COR-L47 (cell line): ENCODE measurements around the gene ATG14.
"Not testable (repeated sequence)": the region's sequence is repeated elsewhere in the genome, so short reads cannot be mapped to it uniquely, and the experiment has no call there.

Source experiments
- DNase-seq: peaks from one replicate; lab custom pipeline; 2025; lab: John Stamatoyannopoulos, UW

Gene ATG14

DNA sequence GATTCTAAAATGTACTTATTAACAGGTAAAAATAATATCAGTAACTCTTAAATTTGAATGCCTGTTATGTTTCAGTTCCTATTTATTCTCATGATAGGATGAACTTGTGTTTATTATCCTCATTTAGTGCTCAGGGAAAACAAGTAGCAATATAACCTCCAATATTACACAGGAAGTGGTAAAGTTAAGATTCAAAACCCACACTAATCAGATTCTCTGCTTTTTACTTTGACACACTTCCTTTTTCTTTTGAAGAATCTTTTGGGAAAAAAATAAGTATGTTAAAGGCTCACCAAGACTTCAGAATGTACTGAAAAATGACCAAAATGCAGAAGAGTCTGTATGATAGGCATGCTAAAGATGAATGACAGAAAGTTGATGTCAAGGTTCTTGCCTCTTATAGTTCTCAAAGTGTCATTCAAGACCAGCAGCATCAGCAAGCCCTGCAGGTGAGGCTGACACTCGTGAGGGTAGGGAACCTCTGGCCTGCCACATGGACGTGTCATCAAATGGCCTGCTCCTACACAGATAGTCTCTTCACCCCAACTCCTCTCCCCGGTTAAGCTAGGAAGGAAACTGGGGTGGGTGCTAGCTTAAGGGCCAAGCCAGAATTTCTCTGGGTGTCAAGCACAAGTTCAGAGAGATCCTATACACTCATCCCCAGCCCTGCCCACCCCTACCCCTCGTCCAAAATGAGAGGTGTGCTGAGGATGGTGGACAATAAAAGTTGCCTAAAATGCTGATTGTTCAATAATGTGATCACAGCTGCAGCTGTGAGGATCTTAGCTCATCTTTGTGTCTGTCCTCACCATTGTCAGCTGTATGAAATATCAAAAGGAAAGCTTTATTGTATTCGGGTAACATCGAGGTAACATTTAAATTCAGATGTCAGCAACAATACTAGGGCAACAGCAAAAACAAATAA lies 22.5 kb upstream of the ATG14 start:
- DNase-seq = no peak

DNA sequence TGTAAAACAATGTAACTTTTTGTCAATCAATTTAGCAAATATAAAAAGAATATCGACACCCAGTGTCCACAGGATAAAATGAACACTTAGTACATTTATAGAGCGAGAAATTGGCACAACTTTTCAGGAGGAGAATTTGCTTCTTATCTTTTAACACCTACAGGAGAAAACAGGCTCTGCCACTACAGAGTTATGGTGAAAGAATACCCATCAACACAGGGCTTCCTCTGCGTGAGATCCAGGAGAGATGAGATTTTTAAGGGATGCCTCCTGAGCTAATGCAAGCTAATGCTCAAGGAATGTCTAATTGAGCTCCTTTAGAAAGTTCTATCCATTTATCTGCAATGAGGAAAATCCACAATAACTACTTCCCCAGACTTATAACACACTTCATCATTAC lies 21.0 kb upstream of the ATG14 start:
- DNase-seq = no peak

DNA sequence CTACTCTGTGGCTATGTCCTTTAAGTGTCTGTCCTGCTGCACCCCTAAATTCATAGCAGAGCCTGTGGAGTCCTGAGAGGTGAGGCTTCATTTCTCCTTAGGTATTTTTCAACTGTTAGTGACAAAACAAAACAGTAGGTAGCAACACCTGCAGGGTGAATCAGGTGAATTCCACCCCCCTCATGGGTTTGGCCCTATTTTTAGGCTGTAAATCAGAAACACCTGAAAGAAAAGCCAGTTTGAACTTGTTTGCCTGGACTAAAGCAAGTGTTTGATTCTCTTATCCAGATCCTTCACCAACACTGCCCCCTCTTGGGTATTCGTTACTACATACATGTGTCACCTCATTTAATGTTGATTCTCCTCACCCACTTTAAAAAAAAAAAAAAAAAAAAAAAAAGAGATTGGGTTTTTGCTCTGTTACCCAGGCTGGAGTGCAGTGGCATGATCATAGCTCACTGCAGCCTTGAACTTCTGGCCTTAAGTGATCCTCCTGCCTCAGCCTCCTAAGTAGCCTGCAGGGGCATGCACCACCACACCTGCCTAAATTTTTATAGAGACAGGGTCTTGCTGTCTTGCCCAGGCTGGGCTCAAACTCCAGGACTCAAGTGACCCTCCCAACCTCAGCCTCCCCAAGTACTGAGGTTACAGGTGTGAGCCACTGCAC lies 18.5 kb upstream of the ATG14 start:
- peak; percentile 63 for DNase-seq

DNA sequence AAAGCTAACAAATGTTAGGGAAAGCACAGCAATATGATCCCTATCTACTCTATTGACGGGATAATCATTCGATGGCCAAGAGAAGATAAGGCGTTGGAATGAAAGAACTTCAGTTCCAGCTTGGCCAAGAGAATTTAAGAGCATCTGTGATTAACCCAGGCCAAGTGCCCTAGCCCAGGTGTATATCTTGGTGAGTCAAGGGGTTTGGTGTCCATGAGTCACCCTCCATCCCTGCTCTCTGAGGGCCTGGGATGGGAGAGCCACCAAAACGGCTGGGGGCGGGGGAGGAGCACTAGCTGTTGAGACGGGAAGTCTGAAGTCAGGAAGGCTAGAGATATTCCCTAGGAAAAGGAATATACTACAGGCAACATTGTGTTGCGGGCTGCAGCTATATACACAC lies 15.8 kb upstream of the ATG14 start:
- DNase-seq = no peak

DNA sequence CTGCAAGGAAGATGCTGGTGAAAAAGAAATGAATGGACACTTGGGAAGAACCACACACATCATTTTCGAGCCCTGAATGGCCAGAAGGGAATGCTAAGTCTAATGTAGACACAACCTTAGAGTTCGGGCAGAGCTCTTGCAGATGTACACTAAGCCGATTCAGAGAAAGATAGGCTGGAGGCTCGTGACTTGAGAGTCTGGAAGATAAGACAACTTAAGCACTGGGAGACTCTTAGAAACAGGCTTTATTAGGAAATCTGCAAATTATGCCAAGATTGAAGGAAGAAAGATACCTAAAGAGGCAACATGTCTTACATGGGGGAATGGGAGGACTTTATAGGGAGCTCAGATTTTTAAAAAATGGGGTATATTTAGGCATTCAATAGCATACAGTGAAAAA lies 15.3 kb upstream of the ATG14 start:
- no peak for DNase-seq

DNA sequence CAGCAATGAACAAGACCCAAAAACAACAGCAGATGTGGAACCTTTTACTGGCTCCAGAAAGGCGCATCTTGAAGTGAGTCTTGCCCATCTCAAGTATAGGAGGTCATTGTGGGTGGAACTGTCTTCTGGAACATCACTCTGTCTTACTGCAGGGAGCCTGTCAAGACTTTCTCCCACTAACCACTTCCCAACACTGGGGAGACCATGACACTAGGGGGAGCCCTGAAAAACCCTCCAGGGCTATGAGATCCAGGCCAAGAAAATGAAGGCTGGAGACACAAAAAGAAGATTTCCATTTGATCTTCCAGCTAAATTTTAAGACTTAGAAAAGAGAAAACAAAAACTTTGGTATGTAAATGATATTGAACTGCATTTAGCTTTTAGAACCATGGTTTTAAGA lies 13.5 kb upstream of the ATG14 start:
- no peak for DNase-seq

DNA sequence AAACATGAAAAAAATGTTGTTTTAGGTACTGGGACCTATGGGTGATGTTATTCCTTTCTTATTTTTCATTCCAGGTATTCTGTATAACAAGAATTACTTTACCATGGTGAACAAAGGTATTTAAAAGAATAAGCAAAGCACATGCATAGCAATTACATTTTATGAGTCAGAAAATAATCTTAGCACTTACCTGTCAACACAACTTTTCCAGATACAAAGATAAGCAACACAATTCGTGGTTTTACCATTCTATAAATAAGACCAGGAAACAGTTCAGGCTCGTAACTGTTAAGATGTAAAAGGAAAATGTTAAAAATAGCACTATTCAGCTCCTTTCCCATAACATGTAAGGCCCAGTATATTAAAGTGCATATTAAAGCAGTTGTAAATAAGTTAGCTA lies 12.3 kb upstream of the ATG14 start:
- no peak for DNase-seq

DNA sequence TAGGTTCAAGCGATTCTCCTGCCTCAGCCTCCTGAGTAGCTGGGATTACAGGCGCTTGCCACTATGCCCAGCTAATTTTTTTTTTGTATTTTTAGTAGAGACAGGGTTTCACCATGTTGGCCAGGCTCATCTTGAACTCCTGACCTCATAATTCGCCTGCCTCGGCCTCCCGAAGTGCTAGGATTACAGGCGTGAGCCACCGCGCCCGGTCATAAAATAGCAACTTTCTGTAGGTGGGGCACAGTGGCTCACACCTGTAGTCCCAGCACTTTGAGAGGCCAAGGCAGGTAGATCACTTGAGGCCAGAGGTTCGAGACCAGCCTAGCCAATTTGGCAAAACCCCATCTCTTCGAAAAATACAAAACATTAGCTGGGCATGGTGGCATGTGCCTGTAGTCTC lies 10.7 kb upstream of the ATG14 start:
- DNase-seq = not testable (repeated sequence)

DNA sequence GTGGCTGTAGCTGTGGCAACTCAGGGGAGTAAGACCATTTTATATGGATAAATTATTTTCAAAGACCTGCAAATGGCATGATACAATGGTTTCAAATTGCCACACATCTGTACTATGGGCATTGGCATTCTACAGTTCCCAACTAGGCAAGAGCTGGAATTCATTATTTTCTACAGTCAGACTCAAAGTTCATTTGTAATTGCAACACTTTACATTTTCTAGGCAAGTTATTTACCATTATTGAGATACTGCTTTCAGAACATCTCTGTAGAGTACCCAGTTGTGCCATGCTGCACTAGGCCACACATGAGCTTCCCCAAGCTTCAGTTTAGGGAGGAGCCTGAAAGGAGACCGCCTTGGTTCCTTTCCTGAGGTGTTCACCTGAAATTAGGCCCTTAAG lies 8.0 kb upstream of the ATG14 start:
- no peak for DNase-seq

DNA sequence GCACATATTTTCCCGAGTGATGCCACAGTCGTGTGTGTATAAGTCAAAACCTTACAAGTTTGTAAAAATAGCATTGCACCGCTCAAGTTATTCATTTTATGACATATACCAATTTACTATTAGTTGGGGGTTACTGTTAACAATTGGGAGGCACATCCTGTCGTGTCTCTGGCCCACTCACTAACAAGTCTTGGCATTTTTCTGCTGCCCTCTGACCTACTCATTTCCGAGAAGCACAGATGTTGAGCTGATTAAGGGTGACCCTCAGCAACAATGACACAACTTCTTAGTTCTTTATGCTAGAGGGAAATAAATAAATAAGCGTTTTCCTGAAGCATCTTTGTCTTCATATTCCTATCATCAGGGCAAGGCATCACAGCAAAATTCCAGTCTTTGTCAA lies 6.8 kb upstream of the ATG14 start:
- no peak for DNase-seq

DNA sequence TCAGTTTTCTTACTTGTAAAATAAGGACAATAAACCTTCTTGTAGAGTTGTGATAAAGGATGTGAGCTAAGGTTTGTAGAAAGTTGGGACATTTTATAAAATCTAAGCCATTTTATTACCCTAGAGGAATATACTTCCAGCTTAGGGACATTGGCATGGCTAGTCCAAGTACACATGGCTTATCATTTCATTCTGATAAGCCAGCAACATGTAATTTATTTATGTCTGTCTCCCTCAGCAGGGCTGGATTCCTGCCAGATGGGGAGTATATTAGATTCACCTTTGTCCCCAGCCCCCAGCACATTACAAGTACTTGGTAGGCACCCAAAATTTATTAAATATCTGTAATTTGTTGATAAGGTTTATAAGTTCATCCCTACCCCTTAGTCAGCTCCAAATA lies 6.3 kb upstream of the ATG14 start:
- DNase-seq = no peak

DNA sequence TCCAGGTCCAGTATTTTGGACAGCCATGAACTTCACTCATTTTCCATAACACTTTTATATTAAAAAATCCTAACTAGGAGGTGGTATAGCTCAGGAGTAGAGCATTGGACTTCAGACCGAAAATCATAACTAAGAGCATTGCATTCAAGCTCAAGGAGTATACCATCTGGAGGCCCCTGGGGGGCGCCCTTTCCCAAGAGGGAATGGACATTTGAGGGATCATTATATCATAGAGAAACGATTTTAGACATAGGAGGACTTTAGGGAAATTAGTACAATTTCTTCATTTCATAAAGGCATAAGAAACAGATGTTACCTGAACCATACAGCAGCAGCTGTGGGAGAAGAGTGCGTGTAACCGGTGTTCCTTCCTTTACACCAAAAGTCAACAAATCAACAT lies 5.2 kb upstream of the ATG14 start:
- DNase-seq = no peak

DNA sequence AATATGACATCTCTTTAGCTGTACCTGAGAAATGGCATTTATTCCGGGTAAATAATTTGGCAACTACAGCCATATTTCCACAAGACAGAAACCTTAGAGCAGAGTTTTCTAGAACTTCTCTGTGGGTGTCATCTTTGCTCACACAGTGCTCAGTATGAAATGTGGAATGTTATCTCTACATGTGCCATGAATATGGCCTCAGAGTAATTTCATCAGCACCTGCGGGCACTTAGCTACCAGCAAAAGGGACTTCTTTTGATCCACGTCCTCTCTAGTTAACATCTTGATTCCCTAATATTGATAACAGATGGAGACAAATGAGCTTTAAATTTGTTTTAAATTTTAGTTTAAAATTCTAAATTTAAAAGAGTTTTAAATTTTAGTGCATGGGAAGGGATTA lies 2.9 kb upstream of the ATG14 start:
- DNase-seq = no peak

DNA sequence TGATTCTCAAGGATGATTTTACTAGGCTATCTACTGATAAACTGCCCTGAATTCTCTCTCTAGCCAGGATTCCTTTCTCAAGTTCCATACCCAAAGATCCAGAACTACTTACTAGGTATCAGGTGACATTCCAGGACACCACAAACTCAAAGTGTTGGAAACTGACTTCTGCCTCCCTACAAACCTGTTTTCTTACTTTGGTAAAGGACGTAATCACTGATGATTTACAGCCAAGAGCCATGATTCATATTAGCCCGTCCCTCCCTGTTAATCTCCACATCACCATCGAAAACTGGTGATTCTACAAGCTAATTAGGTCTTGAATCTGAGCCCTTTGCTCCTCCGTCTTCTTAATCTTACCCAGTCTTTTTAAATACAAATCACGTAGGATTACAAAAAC lies 1.0 kb upstream of the ATG14 start:
- DNase-seq = no peak

DNA sequence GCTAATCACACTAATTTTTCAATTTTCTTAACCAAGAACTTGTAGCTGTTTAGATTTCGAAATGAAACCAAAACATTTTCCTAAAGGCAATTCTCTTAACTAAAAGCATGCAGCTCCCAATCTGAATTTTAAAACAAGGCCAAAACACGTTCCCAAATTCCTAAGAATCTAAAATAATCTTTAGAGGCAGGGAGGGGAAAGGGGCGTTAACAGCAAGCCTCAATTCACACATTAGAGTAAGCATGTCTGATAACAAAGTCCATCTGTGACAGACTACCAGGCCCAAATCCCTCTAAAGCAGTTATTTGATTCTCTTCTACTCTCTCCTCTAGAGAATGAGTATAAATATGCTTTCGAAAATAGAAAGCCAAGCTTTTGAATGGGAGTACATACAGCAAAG lies 754 bp downstream of the ATG14 start:
- no peak for DNase-seq

DNA sequence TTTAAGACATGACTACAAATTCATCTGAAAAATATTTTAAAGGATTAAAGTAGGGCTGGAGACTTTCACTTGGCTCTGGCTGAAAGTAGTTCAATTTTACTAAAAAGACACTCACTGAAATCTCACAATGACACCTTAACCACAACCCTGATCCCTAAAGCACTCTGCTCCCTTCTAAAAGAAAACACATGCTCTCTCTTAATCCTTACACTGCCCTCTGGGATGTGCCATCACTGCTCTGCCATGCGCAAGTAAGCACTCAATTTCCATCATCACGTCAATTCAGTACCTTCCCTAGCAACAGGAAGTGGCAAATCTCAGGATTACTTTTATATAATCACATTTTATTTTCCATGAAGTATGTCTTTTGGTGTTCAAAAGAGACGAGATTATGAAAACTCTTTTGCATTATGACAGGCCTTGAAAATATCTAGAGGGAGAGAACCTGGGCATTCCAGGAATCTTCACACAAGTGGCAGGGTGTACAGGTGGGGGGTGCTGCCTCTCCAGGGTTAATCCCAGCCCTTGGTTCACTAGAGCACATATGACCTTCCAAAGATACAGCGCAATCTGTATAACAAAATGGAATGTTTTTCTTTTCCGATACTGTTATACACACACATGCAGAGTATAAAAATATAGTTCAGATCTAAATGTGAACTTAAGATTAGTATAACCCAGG lies 7.3 kb downstream of the ATG14 start:
- no peak for DNase-seq

DNA sequence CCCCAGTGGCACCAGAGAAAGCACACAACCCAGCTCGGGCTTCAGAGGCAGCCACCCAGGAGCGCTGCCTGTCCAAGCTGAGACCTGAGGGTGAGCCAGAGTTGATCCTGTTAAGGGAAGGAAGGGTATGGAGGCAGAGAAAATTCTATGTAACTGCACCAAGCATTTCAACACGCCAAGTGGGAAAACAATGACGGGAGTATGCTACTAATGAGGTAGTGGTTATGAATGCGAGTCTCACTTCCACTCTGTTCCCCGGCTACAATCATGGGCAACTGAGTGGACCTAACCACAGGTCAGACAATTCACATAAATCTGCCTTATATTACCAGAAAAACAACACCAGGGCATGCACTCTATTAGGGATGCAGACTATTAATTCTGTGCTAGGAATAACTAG lies 9.9 kb downstream of the ATG14 start:
- DNase-seq = no peak

DNA sequence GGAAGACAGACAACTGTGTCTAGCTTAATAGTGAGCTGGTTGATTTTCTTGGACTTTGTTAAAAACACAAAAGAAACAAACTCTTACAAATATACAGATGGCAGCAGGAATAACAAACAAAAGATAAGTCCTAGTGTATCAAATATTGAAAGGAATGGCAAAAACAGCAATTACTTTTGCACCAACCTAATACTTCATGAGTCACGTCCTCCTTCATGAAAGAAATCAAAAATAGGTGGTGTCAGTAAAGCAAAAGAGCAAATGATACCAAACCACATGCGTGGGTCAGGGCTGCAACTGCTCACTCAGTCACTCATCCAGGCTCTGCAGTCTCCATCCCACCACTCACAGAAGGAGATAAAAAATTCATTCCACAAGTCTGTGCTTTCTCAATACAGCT lies 11.8 kb downstream of the ATG14 start:
- DNase-seq = no peak

DNA sequence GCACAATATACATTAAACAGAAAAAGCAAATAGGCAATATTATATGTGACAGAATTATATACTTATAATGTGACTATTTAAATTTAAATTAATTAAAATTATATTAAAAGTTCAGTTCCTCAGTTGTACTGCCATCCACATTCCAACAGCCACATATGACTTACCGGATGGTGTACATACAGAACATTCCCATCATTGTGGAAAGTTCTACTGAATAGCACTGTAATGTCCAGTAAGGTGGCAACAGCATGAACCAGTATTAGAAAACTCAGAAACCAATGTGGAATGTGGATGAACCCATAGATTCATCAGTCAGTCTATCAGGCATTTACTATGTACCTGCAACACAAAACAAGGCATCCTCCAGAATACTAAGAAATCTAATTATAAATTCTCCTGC lies 12.4 kb downstream of the ATG14 start:
- DNase-seq = no peak

DNA sequence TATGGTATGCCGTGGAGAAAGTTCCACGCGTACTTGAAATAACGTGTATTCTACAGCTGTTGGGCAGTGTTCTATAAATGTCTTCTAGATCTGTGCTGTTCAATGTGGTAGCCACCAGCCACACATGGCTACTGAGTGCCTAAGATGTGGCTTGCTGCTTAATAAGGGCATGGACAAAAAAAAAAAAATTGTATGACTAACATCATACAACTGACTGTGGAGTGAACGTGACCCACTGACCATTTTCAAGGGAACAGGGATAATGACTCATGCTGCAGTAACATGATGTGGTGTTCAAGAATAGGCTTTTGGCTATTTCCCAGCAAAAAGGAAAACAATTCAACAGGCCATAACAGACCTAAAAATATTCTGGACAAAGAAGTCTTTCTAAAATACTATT lies 13.0 kb downstream of the ATG14 start:
- no peak for DNase-seq

DNA sequence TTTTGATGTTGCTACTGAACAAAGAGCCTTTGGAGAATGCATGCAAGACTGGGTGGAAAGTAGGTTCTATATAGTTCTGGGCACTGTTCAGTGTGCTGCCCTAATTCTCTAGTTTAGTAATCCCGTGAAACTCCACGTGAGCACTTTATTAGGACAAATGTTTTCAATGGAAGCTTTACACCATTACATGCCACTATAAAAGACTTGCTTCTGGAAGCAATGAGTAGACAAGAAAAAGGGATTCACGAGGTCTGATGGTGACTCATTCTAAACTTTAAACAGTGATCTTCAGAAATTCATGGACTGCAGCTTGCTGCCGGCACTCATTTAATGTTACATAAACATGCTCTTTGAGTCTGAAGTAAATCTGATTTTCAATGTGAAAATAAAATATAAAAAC lies 22.3 kb downstream of the ATG14 start:
- DNase-seq = no peak

DNA sequence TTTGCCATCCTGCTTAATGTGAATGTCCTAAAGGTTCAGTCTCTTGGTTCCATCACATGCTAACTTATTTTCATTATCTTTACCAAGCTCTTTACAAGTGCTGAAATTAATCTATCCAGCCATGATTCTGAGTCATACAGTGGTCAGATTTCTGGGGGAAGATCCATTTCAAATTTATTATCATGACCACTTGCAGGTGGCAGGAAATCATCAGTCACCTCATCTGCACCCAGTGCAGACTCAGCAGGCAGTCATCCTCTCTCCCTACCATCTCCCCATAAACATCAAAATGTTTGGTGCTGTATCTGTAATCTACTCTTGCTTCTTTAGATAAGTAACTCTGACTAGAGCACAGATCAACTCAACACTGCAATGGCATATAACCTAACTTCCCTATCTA lies 23.5 kb downstream of the ATG14 start:
- DNase-seq = no peak

DNA sequence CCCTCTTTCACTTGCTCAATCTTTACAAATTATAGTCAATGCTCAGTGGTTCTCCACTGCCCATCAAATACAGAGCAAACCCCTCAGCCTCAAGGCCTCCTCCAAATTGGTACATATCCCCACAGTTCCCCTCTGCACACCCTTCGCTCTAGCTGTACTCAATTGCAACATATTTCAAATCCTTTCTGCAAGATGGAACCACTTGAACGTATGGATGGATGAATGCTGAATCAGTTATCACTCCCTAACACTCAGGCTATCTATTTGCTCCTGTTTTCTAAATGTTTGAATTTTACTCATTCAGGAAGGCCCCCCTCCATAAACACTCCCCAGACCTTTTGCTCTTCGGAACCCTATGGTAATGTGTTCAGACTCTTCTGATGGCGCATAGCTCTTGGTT lies 24.5 kb downstream of the ATG14 start:
- no peak for DNase-seq
